ENCODE data around the gene SLC4A1.

DNA sequence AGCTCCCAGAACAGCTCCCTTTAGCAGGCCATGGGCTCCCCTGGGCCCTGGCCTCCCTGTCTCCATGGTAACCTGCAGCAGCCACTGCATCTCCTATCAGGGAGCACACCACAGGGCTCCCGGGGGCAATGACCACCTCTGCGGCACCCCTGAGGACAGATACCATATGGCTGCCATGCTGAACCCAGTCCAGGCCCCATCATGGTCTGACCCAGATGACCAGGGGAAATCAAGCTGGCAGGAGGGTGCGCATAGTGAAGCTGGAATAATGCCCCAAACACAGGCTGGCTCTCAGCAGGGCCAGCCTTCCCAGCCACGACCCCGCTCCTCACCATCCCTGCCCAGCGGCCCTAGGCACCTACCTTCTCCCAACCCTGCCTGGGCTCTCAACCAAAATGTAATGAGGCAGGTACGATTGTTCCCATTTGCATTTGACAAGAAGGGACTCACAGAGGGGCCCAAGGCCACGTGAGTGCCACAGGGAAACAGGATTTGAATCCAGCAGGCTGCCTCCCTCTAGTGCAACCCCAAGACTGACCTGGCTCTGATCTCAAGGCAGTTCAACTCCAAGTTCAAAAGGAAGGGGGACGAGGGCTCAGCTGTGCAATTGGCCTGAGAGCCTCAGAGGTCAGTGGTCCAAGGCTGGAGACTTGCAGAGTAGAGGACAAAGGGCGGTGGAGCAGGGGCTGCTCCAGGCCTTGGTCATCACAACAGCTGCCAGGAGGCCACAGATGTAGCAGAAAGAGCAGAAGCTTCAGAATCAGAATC lies 42.9 kb upstream of the SLC4A1 start:
- no peak for TF ChIP-seq EZH2 (optimal IDR thresholded peaks at IDR 0.05; ENCODE audit: low read depth, low read length)
- TF ChIP-seq, protein P1, sequence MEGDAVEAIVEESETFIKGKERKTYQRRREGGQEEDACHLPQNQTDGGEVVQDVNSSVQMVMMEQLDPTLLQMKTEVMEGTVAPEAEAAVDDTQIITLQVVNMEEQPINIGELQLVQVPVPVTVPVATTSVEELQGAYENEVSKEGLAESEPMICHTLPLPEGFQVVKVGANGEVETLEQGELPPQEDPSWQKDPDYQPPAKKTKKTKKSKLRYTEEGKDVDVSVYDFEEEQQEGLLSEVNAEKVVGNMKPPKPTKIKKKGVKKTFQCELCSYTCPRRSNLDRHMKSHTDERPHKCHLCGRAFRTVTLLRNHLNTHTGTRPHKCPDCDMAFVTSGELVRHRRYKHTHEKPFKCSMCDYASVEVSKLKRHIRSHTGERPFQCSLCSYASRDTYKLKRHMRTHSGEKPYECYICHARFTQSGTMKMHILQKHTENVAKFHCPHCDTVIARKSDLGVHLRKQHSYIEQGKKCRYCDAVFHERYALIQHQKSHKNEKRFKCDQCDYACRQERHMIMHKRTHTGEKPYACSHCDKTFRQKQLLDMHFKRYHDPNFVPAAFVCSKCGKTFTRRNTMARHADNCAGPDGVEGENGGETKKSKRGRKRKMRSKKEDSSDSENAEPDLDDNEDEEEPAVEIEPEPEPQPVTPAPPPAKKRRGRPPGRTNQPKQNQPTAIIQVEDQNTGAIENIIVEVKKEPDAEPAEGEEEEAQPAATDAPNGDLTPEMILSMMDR (IDR thresholded peaks at IDR 0.05; ENCODE audit: low read length), result no peak

Data from MM.1S (cell line).